ENCODE data around the gene ATP10A. TPM values are rescaled to one million over a fixed set of nuclear protein-coding genes. Genes with fewer than 3 reads are reported as not detected.

ATP10A gene
- total RNA-seq, 1 donor from 2014 or later = 0.58 TPM

- TF ChIP-seq CTCF (IDR thresholded peaks at IDR 0.05; ENCODE audit: borderline replicate concordance) = no peak
- Histone ChIP-seq H3K36me3 (no peaks in the 10 kb centered on the region), H3K4me3 (no peak overlapping the region), H3K4me1 (no peaks in the 10 kb centered on the region), H3K27ac (replicated peaks) (no peak overlapping the region), H3K27me3 (ENCODE audit: low read depth) (peaks cover 19% of the 10 kb centered on the region), H3K9me3 (replicated peaks) (no peaks in the 10 kb centered on the region)
- intact Hi-C loops (cut with micrococcal nuclease) = no loop called here
- no peak for DNase-seq
Measured at GRCh38 chr15:25767356-25768151, 95.6 kb downstream of the ATP10A start.

GRCh38 chr15:25766417-25766816 lies 96.7 kb downstream of the ATP10A start:
- Histone ChIP-seq H3K36me3 (no peaks in the 10 kb centered on the region), H3K4me1 (no peaks in the 10 kb centered on the region), H3K27ac (replicated peaks) (no peak overlapping the region), H3K9me3 (replicated peaks) (no peaks in the 10 kb centered on the region), H3K4me3 (no peak overlapping the region), H3K27me3 (ENCODE audit: low read depth) (peaks cover 19% of the 10 kb centered on the region)
- DNase-seq = no peak
- intact Hi-C loops (cut with micrococcal nuclease) = no loop called here
- TF ChIP-seq CTCF (IDR thresholded peaks at IDR 0.05; ENCODE audit: borderline replicate concordance) = no peak

- intact Hi-C loops (cut with micrococcal nuclease) = no loop called here
- no peak for DNase-seq
- H3K9me3 ChIP-seq (replicated peaks) = no peaks in the 10 kb centered on the region
- H3K4me1 ChIP-seq = no peaks in the 10 kb centered on the region
- H3K36me3 ChIP-seq = no peaks in the 10 kb centered on the region
- H3K4me3 ChIP-seq = no peak overlapping the region
- peaks cover 19% of the 10 kb centered on the region for H3K27me3 ChIP-seq (ENCODE audit: low read depth)
- no peak for TF ChIP-seq CTCF (IDR thresholded peaks at IDR 0.05; ENCODE audit: borderline replicate concordance)
- H3K27ac ChIP-seq (replicated peaks) = no peak overlapping the region
Measured at GRCh38 chr15:25764980-25765735, 98.0 kb downstream of the ATP10A start.

- peaks cover 25% of the 10 kb centered on the region for H3K27me3 ChIP-seq (ENCODE audit: low read depth)
- intact Hi-C loops (cut with micrococcal nuclease) = no loop called here
- H3K36me3 ChIP-seq = no peaks in the 10 kb centered on the region
- H3K4me3 ChIP-seq = no peak overlapping the region
- no peak for DNase-seq
- no peaks in the 10 kb centered on the region for H3K9me3 ChIP-seq (replicated peaks)
- no peaks in the 10 kb centered on the region for H3K4me1 ChIP-seq
- H3K27ac ChIP-seq (replicated peaks) = no peak overlapping the region
- no peak for TF ChIP-seq CTCF (IDR thresholded peaks at IDR 0.05; ENCODE audit: borderline replicate concordance)
Measured at GRCh38 chr15:25763954-25764353, 99.2 kb downstream of the ATP10A start.

- Histone ChIP-seq H3K9me3 (replicated peaks) (no peaks in the 10 kb centered on the region), H3K4me3 (no peak overlapping the region), H3K36me3 (no peaks in the 10 kb centered on the region), H3K4me1 (no peaks in the 10 kb centered on the region), H3K27ac (replicated peaks) (no peak overlapping the region), H3K27me3 (ENCODE audit: low read depth) (peaks cover 25% of the 10 kb centered on the region)
- no peak for DNase-seq
- no peak for TF ChIP-seq CTCF (IDR thresholded peaks at IDR 0.05; ENCODE audit: borderline replicate concordance)
- intact Hi-C loops (cut with micrococcal nuclease) = no loop called here
Measured at GRCh38 chr15:25763331-25763751, 99.8 kb downstream of the ATP10A start.

Data from left ventricle myocardium inferior (tissue), 1 donor.